D721Med (cell line): ENCODE data around the gene CLDN6.

Experiments
- DNase-seq: peaks from one replicate; pipeline ENCODE4 v3.0.0; 2011; ENCODE audit warnings: low spot score; ENCODE audit not compliant: insufficient read length
- FAIRE-seq: peaks from 2 replicates; lab custom pipeline; 2011; peaks lifted over from hg19 to GRCh38; lab: Jason Lieb, UNC
- CTCF ChIP-seq: IDR thresholded peaks from 2 replicates; pipeline ENCODE4 v1.5.1; 2012; ENCODE audit warnings: mild to moderate bottlenecking, control low read depth; ENCODE audit not compliant: insufficient read depth; ENCODE audit errors: missing control alignments

CLDN6 gene

GRCh38 chr16:3020247-3020603, 2.2 kb upstream of the CLDN6 start, which contains the start of gene TNFRSF12A:
Gene TNFRSF12A, plus strand, starts transcription at chr16:3020368. Its CDS starts 30 bp downstream, at chr16:3020398.
- TF ChIP-seq CTCF, result no peak
- FAIRE-seq, result no peak
- peak; percentile 91 for DNase-seq

- no peak for DNase-seq
- FAIRE-seq, result no peak
- TF ChIP-seq CTCF, result no peak
Measured at GRCh38 chr16:3019594-3020246, 1.7 kb upstream of the CLDN6 start.

- FAIRE-seq, result no peak
- no peak for TF ChIP-seq CTCF
- no peak for DNase-seq
Measured at GRCh38 chr16:3017344-3017743, 639 bp downstream of the CLDN6 start.

- FAIRE-seq (no peak), DNase-seq (no peak)
- TF ChIP-seq CTCF, result no peak
Measured at GRCh38 chr16:3015865-3016521, 2.0 kb downstream of the CLDN6 start.

- TF ChIP-seq CTCF, result no peak
Measured at GRCh38 chr16:3014971-3015370, 3.0 kb downstream of the CLDN6 start.

GRCh38 chr16:3013998-3014690, 3.8 kb downstream of the CLDN6 start:
- no peak for TF ChIP-seq CTCF
- DNase-seq (no peak), FAIRE-seq (no peak)

More at GRCh38 chr16:3014971-3015370, 3.0 kb downstream of the CLDN6 start:
- no peak for DNase-seq
- no peak for FAIRE-seq
